ENCODE data around the gene GIMAP8.

Gene GIMAP8

GRCh38 chr7:150417863-150418262 is 32.6 kb upstream of the GIMAP8 start:
- TF ChIP-seq POLR2A (IDR thresholded peaks at IDR 0.05; ENCODE audit: low read depth, low read length): no peak
- no peak for DNase-seq (ENCODE audit: insufficient read length, low spot score)
- FAIRE-seq: no peak

- TF ChIP-seq POLR2A (IDR thresholded peaks at IDR 0.05; ENCODE audit: low read depth, low read length): no peak
- DNase-seq (ENCODE audit: insufficient read length, low spot score): no peak
- no peak for FAIRE-seq
Measured at GRCh38 chr7:150420242-150420641, 30.2 kb upstream of the GIMAP8 start.

DNA sequence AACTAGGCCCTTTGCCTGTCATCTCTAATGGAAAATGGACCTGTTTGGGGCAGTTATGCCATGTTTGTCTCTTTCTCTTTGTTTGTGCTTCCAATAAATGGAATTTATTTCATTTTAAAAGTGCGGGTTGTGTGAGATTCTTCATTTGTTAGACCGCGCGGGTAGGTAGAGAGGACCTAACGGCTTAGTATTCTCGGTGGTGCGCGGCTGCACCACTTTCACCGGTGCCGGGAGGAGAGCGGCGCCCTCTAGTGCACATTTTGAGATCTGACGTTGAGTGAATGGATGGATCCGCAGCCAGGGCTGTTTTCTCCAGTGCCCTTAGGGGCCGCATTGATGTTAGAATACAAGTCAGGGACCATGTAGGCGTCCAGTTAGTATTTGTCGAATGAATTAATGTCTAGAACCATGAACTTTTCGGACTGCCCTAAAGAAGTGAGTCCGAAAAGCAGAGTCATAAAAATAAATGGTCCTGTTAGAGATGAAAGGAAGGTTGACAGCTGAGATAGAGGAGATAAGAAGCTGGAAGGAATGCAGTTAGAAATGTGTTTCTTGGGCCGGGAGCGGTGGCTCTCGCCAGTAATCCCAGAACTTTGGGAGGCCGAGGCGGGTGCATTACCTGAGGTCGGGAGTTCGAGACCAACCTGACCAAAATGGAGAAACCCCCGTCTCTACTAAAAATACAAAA is 29.3 kb upstream of the GIMAP8 start:
- TF ChIP-seq POLR2A (IDR thresholded peaks at IDR 0.05; ENCODE audit: low read depth, low read length): no peak
- DNase-seq (ENCODE audit: insufficient read length, low spot score): peak; percentile 73
- FAIRE-seq: no peak

GRCh38 chr7:150421831-150422230 is 28.6 kb upstream of the GIMAP8 start:
- TF ChIP-seq POLR2A (IDR thresholded peaks at IDR 0.05; ENCODE audit: low read depth, low read length): no peak
- FAIRE-seq (no peak), DNase-seq (ENCODE audit: insufficient read length, low spot score) (no peak)

- FAIRE-seq (no peak), DNase-seq (ENCODE audit: insufficient read length, low spot score) (no peak)
- no peak for TF ChIP-seq POLR2A (IDR thresholded peaks at IDR 0.05; ENCODE audit: low read depth, low read length)
Measured at GRCh38 chr7:150425670-150426069, 24.8 kb upstream of the GIMAP8 start.

DNA sequence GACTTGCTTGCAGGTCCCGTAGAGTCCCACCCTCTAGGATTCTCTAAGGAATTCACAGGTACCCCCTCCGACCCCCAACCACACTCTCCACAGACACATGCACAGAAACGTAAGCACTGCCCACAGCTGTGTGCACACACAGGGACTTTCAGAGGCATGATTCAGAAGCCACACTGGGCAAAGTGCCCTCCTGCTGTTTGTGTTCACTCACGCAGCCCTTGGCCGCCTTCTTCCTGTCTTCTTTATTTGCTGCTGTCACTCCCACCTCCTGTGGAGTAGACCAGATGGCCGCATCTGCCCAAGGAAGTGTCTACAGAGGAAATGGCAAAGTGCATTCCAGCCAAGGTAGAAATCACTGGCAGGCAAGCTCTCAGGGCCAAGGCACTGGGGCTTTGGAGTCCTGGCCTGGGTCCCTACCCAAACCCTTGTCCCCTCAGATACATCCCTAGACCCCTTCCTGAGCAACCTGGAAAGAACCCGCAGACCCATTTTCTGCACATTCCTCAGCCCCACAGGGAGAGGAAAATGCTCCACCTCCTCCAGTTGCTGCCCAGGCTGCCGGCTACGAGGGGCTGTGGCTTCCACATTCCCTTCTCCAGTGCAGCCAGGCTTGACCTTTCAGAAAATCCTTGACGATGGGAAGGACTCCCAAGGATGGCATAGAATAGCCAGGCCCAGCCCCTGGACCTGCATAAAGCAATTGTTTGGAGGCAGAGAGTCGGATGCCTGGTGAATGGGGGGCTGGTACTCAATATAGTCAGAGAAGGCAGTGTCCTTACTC is 21.6 kb upstream of the GIMAP8 start:
- TF ChIP-seq POLR2A (IDR thresholded peaks at IDR 0.05; ENCODE audit: low read depth, low read length): no peak
- FAIRE-seq: peak; percentile 53

GRCh38 chr7:150429699-150430098 is 20.7 kb upstream of the GIMAP8 start:
- DNase-seq (ENCODE audit: insufficient read length, low spot score) (no peak), FAIRE-seq (no peak)
- TF ChIP-seq POLR2A (IDR thresholded peaks at IDR 0.05; ENCODE audit: low read depth, low read length): no peak

More for the DNA sequence above, 21.6 kb upstream of the GIMAP8 start:
- DNase-seq (ENCODE audit: insufficient read length, low spot score): peak; percentile 69

- FAIRE-seq: no peak
- TF ChIP-seq POLR2A (IDR thresholded peaks at IDR 0.05; ENCODE audit: low read depth, low read length): no peak
- DNase-seq (ENCODE audit: insufficient read length, low spot score): no peak
Measured at GRCh38 chr7:150430465-150431085, 19.9 kb upstream of the GIMAP8 start.

GRCh38 chr7:150431839-150432658 is 18.4 kb upstream of the GIMAP8 start:
- no peak for TF ChIP-seq POLR2A (IDR thresholded peaks at IDR 0.05; ENCODE audit: low read depth, low read length)
- DNase-seq (ENCODE audit: insufficient read length, low spot score) (no peak), FAIRE-seq (no peak)

- no peak for FAIRE-seq
- TF ChIP-seq POLR2A (IDR thresholded peaks at IDR 0.05; ENCODE audit: low read depth, low read length): no peak
- DNase-seq (ENCODE audit: insufficient read length, low spot score): no peak
Measured at GRCh38 chr7:150432915-150433892, 17.2 kb upstream of the GIMAP8 start.

GRCh38 chr7:150434240-150434639 is 16.2 kb upstream of the GIMAP8 start:
- no peak for FAIRE-seq
- TF ChIP-seq POLR2A (IDR thresholded peaks at IDR 0.05; ENCODE audit: low read depth, low read length): no peak
- no peak for DNase-seq (ENCODE audit: insufficient read length, low spot score)

DNA sequence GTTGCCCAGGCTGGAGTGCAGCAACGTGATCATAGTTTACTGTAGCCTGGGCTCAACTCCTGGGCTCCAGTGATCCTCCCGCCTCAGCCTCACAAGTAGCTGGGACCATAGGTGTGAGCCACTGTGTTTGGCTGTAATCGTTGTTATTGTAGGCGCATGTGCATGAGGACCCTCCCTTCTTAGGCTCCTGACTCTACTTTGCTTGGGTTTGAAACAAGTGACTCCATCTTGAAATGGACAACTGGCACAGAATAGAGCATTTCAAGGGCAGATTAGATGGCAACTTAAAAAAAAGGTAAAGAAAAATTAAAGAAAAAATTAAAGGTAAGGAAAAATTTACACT is 15.4 kb upstream of the GIMAP8 start:
- no peak for DNase-seq (ENCODE audit: insufficient read length, low spot score)

More for the DNA sequence above, 15.4 kb upstream of the GIMAP8 start:
- FAIRE-seq: no peak
- no peak for TF ChIP-seq POLR2A (IDR thresholded peaks at IDR 0.05; ENCODE audit: low read depth, low read length)

All from H54 (cell line).